Measurements from ENCODE around the gene LZTFL1. TPM values are rescaled to one million over a fixed set of nuclear protein-coding genes. Genes with fewer than 3 reads are reported as not detected.

Gene LZTFL1
- total RNA-seq, 4 donors from 2014 or later: 12.6 to 30.9 (median 23.3) TPM

DNA sequence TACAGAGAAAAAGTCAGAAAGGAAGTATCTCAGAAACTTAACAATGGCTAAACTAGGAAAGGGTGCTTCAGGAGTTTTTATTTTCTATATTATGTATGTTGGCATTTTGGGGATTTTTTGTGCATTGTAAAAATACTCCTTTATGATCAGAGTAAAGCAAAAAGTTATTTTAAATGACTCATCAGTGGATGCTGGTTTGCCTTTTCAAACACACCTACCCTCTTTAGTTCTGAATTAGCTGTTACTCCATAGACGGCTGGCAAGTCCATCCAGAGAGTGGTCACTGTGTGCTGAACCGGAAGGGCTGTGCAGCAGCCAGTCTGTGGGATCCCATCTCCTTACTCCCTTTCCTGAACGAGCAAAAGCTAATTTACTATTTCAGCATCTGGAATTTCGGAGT, 45.4 kb upstream of the LZTFL1 start:
- no peak for ATAC-seq
- Histone ChIP-seq H3K27me3 (no peaks in the 10 kb centered on the region), H3K4me1 (no peaks in the 10 kb centered on the region), H3K4me3 (no peak overlapping the region), H3K27ac (no peak overlapping the region), H3K36me3 (no peaks in the 10 kb centered on the region), H3K9me3 (no peaks in the 10 kb centered on the region)
- no peak for TF ChIP-seq POLR2AphosphoS5 (IDR thresholded peaks at IDR 0.05)
- TF ChIP-seq EP300 (IDR thresholded peaks at IDR 0.05): no peak
- TF ChIP-seq, protein P1, sequence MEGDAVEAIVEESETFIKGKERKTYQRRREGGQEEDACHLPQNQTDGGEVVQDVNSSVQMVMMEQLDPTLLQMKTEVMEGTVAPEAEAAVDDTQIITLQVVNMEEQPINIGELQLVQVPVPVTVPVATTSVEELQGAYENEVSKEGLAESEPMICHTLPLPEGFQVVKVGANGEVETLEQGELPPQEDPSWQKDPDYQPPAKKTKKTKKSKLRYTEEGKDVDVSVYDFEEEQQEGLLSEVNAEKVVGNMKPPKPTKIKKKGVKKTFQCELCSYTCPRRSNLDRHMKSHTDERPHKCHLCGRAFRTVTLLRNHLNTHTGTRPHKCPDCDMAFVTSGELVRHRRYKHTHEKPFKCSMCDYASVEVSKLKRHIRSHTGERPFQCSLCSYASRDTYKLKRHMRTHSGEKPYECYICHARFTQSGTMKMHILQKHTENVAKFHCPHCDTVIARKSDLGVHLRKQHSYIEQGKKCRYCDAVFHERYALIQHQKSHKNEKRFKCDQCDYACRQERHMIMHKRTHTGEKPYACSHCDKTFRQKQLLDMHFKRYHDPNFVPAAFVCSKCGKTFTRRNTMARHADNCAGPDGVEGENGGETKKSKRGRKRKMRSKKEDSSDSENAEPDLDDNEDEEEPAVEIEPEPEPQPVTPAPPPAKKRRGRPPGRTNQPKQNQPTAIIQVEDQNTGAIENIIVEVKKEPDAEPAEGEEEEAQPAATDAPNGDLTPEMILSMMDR (IDR thresholded peaks at IDR 0.05): no peak
- no peak for TF ChIP-seq POLR2A (IDR thresholded peaks at IDR 0.05)
- 62 to 70% methylated on average over 3 of the region's 4 CpGs for WGBS, 2 donors (ENCODE audit: low coverage in 1 of 2)

DNA sequence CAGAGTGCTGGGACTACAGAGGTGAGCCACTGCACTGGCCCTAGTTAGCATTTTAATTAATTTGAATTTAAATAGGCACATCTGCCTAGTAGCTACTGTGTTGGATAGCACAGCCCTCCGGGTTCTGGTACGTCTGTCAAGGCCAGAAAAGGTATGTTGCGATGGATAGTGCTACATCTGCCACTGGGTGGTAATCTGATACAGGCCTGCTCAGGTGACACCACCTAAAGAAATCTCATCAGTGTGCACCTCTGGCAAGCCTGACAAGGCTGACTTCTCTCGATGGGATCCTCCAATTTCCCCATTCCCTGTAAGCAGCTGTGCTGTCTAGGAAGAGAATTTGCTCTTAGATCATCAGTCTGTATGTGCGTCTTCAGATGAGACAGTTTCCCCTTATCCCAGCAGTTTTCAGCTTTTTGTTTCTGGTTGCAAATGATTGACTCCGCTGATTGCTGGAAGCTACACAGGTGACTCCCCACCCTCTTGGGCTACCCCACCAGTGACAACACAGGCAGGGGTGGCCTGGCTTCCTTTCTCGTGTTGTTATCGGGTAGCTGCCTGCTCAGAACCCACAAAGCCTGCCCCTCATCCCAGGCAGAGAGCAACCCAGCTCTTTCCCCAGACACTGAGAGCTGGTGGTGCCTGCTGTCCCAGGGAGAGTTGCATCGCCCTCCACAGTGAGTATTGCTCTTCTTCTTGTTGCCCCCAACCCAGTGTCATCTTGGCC, 44.2 kb upstream of the LZTFL1 start, which contains the start of gene CCR9:
Gene CCR9 (plus strand): TSS at position 565 of the 727 bp plus-strand sequence. CDS start 8,391 bp downstream, outside the sequence.
- WGBS, 2 donors (ENCODE audit: low coverage in 1 of 2): 67 to 87% methylated on average over 1 to 9 of the region's 9 CpGs
- ATAC-seq: no peak

DNA sequence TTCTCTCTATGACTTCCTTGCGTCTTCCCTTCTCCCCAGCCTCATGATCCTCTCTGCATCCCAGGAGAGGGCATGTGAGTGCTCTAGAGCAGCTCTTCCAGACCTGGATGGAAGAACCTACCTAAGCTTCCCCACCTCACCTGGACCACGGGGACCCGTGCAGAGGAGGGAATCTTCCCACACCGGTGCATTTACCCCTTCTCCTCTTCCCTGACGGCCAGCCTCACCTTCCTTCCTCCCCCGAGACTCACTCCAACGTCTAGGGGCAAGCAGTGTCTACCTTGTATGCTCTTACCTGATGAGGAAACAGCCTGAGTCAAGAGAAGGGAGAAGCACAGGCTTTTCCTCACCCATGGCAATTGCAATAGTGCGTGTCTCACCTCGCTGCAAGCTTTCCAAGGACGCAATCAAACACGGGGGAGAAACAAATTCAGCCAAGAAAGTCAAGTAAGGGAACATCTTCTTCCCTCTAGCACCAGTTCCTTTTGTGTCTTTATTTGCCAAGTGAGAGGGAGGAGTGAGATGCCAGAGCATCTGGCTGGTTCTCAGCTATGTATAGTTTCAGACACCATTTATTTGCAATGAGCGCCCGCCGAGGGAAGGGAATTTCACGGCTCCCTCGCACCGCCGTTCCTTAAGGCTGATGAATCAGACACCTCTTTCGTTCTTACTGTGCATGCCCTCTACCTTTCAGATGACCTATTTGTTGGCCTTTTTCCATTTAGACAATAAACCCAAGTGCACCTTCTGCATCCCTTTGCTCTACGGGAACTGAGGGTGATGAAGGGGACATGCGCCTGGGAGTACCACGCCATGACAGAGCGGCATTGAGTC, 42.7 kb upstream of the LZTFL1 start:
- no peaks in the 10 kb centered on the region for H3K9me3 ChIP-seq
- no peaks in the 10 kb centered on the region for H3K36me3 ChIP-seq
- no peaks in the 10 kb centered on the region for H3K4me1 ChIP-seq
- TF ChIP-seq EP300 (IDR thresholded peaks at IDR 0.05) (no peak), POLR2A (IDR thresholded peaks at IDR 0.05) (no peak), POLR2AphosphoS5 (IDR thresholded peaks at IDR 0.05) (no peak)
- TF ChIP-seq, protein P1 (IDR thresholded peaks at IDR 0.05): no peak
- H3K27me3 ChIP-seq: no peaks in the 10 kb centered on the region
- no peak overlapping the region for H3K4me3 ChIP-seq
- no peak for ATAC-seq
- 50 to 80% methylated on average over 2 to 14 of the region's 23 CpGs for WGBS, 2 donors (ENCODE audit: low coverage in 1 of 2)
- no peak overlapping the region for H3K27ac ChIP-seq

More for the DNA sequence above, 44.2 kb upstream of the LZTFL1 start, which contains the start of gene CCR9:
- no peaks in the 10 kb centered on the region for H3K36me3 ChIP-seq
- no peaks in the 10 kb centered on the region for H3K4me1 ChIP-seq
- no peak within 1 kb of the TSS for H3K27ac ChIP-seq
- no peaks in the 10 kb centered on the region for H3K9me3 ChIP-seq
- no peak for TF ChIP-seq POLR2AphosphoS5 (IDR thresholded peaks at IDR 0.05)
- no peak for TF ChIP-seq POLR2A (IDR thresholded peaks at IDR 0.05)
- TF ChIP-seq EP300 (IDR thresholded peaks at IDR 0.05): no peak
- TF ChIP-seq, protein P1 (IDR thresholded peaks at IDR 0.05): no peak
- no peaks in the 10 kb centered on the region for H3K27me3 ChIP-seq
- no peak within 1 kb of the TSS for H3K4me3 ChIP-seq

DNA sequence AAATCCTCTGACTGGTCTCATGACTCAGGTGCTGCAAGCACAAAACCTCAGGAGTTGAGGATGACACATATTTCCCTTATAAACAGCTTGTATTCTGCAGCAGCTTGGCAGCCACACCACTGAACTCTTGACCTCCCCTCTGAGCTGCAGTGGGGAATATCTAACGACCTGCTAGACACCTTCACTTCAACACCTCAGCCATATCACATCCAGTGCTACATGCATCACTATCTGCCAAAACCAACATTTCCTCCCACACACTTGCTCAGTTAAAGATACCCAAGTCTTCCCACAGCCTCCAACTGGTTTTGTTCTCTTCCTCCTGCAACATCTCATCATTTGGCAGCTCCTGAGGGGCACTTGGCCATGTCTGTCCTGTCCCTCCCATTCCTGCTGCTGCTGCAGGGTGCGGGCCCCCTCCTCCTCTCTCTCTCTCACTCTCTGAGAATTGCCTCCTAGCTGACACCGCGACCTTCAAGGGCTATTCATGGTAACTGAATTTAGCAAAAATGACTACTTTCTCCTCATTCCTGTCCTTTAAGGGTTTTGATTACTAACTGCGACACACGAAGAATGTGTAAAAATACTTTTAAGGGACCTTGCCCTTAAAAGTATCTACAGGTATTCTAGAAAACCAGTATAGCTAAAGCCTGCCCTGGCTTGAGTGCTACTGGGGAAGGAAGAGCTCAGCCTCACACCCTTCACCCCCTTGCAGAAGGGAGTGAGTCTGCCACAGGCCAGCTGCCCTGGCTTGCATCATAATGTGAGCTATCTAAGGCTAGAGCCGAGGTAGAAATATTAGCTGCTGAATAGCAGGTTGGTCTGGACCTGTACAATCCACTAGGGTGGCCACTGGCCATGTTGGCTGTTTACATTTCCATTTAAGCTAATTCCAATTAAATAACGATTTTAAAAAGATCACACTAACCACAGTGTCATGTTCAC, 39.4 kb upstream of the LZTFL1 start:
- H3K27ac ChIP-seq: no peak overlapping the region
- no peak for ATAC-seq
- TF ChIP-seq EP300 (IDR thresholded peaks at IDR 0.05) (no peak), POLR2AphosphoS5 (IDR thresholded peaks at IDR 0.05) (no peak), POLR2A (IDR thresholded peaks at IDR 0.05) (no peak)
- TF ChIP-seq, protein P1 (IDR thresholded peaks at IDR 0.05): no peak
- no peaks in the 10 kb centered on the region for H3K4me1 ChIP-seq
- WGBS, 2 donors (ENCODE audit: low coverage in 1 of 2): 49 to 90% methylated on average over 6 to 8 of the region's 8 CpGs
- H3K9me3 ChIP-seq: no peaks in the 10 kb centered on the region
- H3K4me3 ChIP-seq: no peak overlapping the region
- H3K27me3 ChIP-seq: no peaks in the 10 kb centered on the region
- H3K36me3 ChIP-seq: no peaks in the 10 kb centered on the region

Data from gastroesophageal sphincter (tissue), 4 donors.